MM.1S (cell line): ENCODE results near the gene MFAP1.

ENCODE experiments used
- EZH2 ChIP-seq: fragments of 300-600 bp; sonication (generic); optimal IDR thresholded peaks from 2 replicates; pipeline ENCODE3; 2017; ENCODE audit warnings: low read depth, mild to moderate bottlenecking, antibody characterized with exemption, low read length, mixed read lengths
- TF ChIP-seq, protein P1 (sequence below): fragments of 300-600 bp; sonication (generic); IDR thresholded peaks from 2 replicates; pipeline ENCODE4 v1.5.1; 2016; ENCODE audit warnings: antibody characterized with exemption, low read length, mixed read lengths

DNA sequence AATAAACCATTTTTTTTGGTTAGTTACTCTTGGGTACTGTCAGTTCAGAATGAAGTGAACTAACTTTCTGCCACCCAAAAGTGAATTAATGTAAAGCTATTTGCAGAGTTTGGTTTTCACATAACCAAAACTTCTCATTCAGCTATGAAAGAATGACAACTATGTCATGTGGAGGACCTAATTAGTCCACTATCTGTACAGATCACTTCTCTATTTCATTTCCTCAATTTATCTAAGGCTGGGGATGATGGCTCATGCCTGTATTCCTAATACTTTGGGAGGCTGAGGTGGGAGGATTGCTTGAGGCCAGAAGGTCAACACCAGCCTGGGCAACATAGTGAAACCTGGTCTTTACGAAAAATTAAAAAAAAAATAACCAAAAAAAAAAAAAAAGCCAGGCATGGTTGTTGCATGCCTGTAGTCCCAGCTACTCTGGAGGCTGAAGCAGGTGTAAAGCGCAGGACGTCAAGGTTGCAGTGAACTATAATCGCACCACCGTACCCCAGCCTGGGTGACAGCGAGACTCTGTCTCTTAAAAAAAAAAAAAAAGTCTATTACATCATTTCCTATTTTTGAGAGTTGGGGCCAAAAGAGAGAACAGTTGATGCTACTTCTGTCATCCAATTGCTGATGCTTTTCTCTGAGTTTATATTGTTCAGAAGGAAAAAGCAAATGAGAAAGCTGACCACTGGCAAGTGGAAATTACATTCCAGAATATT is 15.4 kb downstream of the MFAP1 start:
- no peak for TF ChIP-seq EZH2
- TF ChIP-seq, protein P1, sequence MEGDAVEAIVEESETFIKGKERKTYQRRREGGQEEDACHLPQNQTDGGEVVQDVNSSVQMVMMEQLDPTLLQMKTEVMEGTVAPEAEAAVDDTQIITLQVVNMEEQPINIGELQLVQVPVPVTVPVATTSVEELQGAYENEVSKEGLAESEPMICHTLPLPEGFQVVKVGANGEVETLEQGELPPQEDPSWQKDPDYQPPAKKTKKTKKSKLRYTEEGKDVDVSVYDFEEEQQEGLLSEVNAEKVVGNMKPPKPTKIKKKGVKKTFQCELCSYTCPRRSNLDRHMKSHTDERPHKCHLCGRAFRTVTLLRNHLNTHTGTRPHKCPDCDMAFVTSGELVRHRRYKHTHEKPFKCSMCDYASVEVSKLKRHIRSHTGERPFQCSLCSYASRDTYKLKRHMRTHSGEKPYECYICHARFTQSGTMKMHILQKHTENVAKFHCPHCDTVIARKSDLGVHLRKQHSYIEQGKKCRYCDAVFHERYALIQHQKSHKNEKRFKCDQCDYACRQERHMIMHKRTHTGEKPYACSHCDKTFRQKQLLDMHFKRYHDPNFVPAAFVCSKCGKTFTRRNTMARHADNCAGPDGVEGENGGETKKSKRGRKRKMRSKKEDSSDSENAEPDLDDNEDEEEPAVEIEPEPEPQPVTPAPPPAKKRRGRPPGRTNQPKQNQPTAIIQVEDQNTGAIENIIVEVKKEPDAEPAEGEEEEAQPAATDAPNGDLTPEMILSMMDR: no peak
